Measurements from ENCODE around the gene RFPL4AL1. TPM values are rescaled to one million over a fixed set of nuclear protein-coding genes. Genes with fewer than 3 reads are reported as not detected.

The RFPL4AL1 gene
- total and polyA plus RNA-seq, 5 experiments from 2014 or later: not detected

DNA sequence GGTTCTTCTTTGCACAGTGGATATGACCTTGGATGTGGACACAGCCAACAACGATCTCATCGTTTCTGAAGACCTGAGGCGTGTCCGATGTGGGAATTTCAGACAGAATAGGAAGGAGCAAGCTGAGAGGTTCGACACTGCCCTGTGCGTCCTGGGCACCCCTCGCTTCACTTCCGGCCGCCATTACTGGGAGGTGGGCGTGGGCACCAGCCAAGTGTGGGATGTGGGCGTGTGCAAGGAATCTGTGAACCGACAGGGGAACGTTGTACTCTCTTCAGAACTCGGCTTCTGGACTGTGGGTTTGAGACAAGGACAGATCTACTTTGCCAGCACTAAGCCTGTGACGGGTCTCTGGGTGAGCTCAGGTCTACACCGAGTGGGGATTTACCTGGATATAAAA, 9.4 kb downstream of the RFPL4AL1 start:
- Mint-ChIP-seq H3K4me3 (no peak overlapping the region), H3K9me3 (peaks cover 0 to 4% (median 0%) of the 10 kb centered on the region in 9 donors), H3K4me1 (no peaks in the 10 kb centered on the region), H3K36me3 (no peaks in the 10 kb centered on the region), H3K27me3 (peaks cover 26 to 80% (median 42%) of the 10 kb centered on the region in 5 donors), H3K27ac (no peak overlapping the region)
- ATAC-seq (no peak), DNase-seq (no peak)
- POLR2A ChIA-PET: no interaction called here

DNA sequence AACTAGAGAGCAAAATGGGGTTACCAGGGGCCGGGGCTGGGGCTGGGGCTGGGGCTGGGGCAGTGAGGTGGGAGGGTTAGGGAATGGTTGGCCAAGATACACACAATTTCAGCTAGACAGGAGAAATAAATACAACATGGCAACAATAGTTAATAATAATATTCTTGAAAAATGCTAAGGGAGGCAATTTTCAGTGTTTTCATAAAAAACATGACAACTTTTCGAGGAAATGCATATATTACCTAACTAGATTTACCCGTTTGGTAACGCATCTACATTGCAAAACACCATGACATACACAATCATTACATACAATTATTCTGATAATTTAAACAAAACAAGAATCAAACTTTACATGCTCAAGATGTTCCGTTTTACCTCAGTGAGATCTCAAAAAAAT, 12.2 kb downstream of the RFPL4AL1 start:
- ATAC-seq: no peak
- DNase-seq: no peak
- Mint-ChIP-seq H3K9me3 (peaks cover 0 to 4% (median 0%) of the 10 kb centered on the region in 9 donors), H3K27ac (no peak overlapping the region), H3K36me3 (no peaks in the 10 kb centered on the region), H3K4me1 (no peaks in the 10 kb centered on the region), H3K27me3 (peaks cover 24 to 84% (median 29%) of the 10 kb centered on the region in 5 donors), H3K4me3 (no peak overlapping the region)
- POLR2A ChIA-PET: no interaction called here

DNA sequence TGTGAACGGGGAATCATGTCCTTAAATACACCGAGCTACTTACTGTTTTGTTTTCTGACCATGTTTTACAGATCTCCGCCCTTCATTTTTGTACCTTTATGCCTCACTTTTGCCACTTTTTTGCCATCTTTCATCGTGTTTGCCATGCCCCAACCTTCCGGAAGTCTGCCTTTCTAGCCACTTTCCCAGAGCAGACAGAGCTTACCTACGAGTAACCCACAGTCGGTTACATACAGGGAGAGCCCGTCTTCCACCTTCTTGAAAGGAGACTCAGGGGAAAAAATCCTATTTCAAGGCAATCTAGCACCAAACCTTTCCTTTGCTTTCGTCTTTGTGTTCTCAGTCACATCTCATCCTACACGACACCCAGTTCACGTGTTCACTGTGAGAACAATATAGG, 26.1 kb downstream of the RFPL4AL1 start:
- POLR2A ChIA-PET: no interaction called here
- H3K27ac Mint-ChIP-seq: no peak overlapping the region
- H3K4me3 Mint-ChIP-seq: no peak overlapping the region
- peaks cover 0 to 9% (median 0%) of the 10 kb centered on the region in 3 donors for H3K36me3 Mint-ChIP-seq
- peaks cover 0 to 5% (median 0%) of the 10 kb centered on the region in 9 donors for H3K9me3 Mint-ChIP-seq
- DNase-seq: no peak
- no peaks in the 10 kb centered on the region for H3K4me1 Mint-ChIP-seq
- no peak for ATAC-seq
- H3K27me3 Mint-ChIP-seq: peaks cover 12 to 55% (median 24%) of the 10 kb centered on the region in 5 donors

DNA sequence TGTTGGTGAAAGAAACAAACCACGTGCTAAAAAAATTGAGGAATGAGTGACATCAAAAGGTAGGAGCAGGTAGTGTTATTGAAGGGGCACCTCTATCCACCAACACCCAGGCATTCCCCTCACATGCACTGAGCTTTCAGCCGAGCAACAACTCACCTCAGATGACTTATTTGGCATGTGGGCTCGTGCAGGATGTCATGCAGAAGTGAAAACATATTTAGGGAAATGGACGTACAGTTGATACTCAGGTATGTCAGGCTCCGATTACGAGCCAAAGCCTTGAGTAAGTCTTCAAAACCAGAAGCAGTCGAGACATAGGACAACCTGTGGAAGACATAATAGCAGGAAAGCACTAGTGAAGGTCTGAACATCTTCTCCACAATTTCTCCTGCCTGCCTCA, 32.5 kb downstream of the RFPL4AL1 start:
- Mint-ChIP-seq H3K27me3 (peaks cover 13 to 63% (median 22%) of the 10 kb centered on the region in 5 donors), H3K9me3 (peaks cover 0 to 32% (median 5%) of the 10 kb centered on the region in 9 donors), H3K4me3 (no peak overlapping the region), H3K27ac (no peak overlapping the region), H3K36me3 (peaks cover 0 to 19% (median 0%) of the 10 kb centered on the region in 3 donors), H3K4me1 (no peaks in the 10 kb centered on the region)
- no peak for ATAC-seq
- no peak for DNase-seq
- POLR2A ChIA-PET: no interaction called here

DNA sequence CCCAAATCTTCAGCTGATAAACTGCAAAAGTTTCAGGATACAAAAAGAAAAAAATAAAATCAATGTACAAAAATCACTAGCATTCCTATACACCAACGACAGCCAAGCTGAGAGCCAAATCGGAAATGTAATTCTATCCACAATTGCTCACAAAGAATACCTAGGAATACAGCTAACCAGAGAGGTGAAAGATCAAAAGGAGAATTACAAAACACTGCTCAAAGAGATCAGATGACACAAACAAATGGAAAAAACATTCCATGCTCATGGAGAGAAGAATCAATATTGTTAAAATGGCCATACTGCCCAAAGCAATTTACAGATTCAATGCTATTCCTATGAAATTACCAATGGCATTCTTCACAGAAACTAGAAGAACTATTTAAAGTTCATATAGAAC, 33.4 kb downstream of the RFPL4AL1 start:
- no peak overlapping the region for H3K27ac Mint-ChIP-seq
- POLR2A ChIA-PET: no interaction called here
- H3K4me3 Mint-ChIP-seq: no peak overlapping the region
- peaks cover 15 to 63% (median 20%) of the 10 kb centered on the region in 5 donors for H3K27me3 Mint-ChIP-seq
- no peaks in the 10 kb centered on the region for H3K4me1 Mint-ChIP-seq
- H3K36me3 Mint-ChIP-seq: peaks cover 0 to 21% (median 0%) of the 10 kb centered on the region in 3 donors
- no peak for ATAC-seq
- no peak for DNase-seq
- H3K9me3 Mint-ChIP-seq: peaks cover 0 to 36% (median 7%) of the 10 kb centered on the region in 9 donors

DNA sequence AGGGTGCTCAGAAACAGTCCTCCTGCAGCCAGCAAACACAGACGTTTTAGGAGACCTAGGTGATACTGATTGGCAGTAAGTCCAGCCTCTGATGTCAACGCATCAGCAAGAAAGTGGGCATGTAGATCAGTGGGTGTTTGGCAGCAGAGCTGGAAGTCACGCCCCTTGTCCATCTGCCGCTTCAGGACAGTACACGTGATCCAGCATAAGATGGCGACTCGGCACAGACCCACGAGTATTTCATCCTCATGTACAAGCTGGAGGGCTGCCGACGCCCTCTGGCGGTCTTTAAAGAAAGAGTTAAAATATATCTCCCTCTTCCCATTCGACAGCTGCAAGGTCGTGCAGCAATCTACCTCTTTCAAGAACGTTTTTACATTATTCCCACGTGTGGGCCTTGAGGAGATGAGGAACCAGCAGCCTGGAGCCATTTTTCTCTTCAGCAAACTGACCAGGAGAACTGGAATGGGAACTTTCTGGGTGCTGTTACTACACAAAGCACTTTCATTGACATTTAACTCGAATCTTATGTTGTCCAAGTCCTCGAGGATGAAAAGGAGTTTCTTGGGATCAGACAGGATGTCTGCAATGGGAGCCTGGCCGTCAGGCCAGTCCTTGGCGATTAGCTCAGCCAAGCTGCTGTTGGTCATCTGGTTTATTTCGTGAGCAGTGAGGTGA, 40.6 kb downstream of the RFPL4AL1 start:
- H3K27me3 Mint-ChIP-seq: peaks cover 15 to 57% (median 24%) of the 10 kb centered on the region in 5 donors
- peak; percentile 47 to 64 for ATAC-seq
- H3K4me3 Mint-ChIP-seq: peak overlapping the region in 2 of 10 donors; percentile 16 to 34
- peaks cover 0 to 35% (median 4%) of the 10 kb centered on the region in 9 donors for H3K9me3 Mint-ChIP-seq
- no peak overlapping the region for H3K27ac Mint-ChIP-seq
- peaks cover 0 to 16% (median 0%) of the 10 kb centered on the region in 3 donors for H3K36me3 Mint-ChIP-seq
- peaks cover 0 to 8% (median 5%) of the 10 kb centered on the region in 4 donors for H3K4me1 Mint-ChIP-seq
- POLR2A ChIA-PET: interaction anchor here (0.5 kb wide), 1 partner anchor 300 kb away, joined by 3 read pairs; no protein-coding TSS in a partner anchor
- peak in 6 of 10 donors; percentile 2 to 30 (median 15) for DNase-seq

DNA sequence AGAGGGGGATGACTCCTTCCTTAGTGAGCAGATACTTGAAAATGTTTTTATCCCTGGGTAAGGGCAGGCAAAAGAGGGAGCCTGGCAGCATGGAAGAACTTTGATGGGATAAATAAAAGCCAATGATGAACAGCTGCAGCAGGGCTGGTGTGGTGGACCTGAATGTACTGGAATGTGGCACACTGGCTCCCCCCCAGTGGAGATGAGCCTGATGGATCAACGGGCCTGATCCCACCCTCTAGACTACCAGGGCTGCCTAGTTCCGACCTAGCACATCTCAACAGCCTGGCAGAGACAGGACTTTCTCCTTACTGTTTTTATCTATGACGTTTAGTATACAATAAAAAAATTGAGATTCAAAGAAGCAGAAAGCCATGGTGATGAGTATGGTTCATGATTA, 42.4 kb downstream of the RFPL4AL1 start:
- POLR2A ChIA-PET: no interaction called here
- Mint-ChIP-seq H3K4me1 (peaks cover 0 to 8% (median 5%) of the 10 kb centered on the region in 4 donors), H3K27ac (no peak overlapping the region), H3K27me3 (peaks cover 14 to 64% (median 25%) of the 10 kb centered on the region in 5 donors), H3K36me3 (peaks cover 0 to 11% (median 0%) of the 10 kb centered on the region in 3 donors), H3K9me3 (peaks cover 0 to 26% (median 4%) of the 10 kb centered on the region in 9 donors), H3K4me3 (no peak overlapping the region)
- ATAC-seq: no peak
- DNase-seq: no peak

DNA sequence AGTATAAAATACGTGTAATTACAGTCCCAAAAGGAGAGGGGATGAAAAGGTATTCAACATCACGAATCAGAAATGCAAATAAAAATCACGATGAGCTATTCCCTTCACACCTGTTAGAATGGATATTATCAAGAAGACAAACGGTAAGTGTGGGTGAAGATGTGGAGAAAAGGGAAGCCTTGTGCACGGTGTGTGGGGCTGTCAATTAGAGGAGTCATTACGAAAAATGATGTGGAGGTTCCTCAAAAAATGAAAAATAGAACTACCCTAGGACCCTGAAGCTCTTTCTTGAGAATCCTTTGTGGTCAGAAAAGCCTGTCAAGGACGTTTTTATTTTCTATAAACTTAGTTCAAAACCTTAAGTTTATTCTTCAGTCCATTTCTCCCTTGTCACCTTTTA, 43.5 kb downstream of the RFPL4AL1 start:
- peaks cover 0 to 8% (median 5%) of the 10 kb centered on the region in 4 donors for H3K4me1 Mint-ChIP-seq

DNA sequence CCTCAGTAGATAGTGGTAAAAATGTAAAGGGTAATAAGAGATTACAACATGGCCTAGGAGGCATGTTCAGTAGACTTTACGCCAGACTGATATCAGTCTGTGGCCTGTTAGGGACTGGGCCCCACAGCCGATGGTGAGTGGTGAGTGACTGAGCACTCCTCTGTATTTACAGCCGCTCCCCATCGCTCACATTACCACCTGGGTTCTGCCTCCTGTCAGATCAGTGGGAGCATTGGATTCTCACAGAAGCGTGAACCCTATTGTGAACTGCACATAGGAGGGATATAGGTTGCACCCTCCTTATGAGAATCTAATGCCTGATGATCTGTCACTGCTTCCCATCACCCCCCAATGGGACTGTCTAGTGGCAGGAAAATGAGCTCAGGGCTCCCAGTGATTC, 45.0 kb downstream of the RFPL4AL1 start:
- peaks cover 0 to 10% (median 0%) of the 10 kb centered on the region in 9 donors for H3K9me3 Mint-ChIP-seq
- H3K27ac Mint-ChIP-seq: no peak overlapping the region
- H3K4me1 Mint-ChIP-seq: peaks cover 0 to 6% (median 5%) of the 10 kb centered on the region in 4 donors
- POLR2A ChIA-PET: no interaction called here
- DNase-seq (no peak), ATAC-seq (no peak)
- no peak overlapping the region for H3K4me3 Mint-ChIP-seq
- peaks cover 12 to 66% (median 25%) of the 10 kb centered on the region in 5 donors for H3K27me3 Mint-ChIP-seq
- H3K36me3 Mint-ChIP-seq: peaks cover 0 to 5% (median 0%) of the 10 kb centered on the region in 3 donors

More for the DNA sequence above, 43.5 kb downstream of the RFPL4AL1 start:
- Mint-ChIP-seq H3K27ac (no peak overlapping the region), H3K27me3 (peaks cover 10 to 59% (median 25%) of the 10 kb centered on the region in 5 donors), H3K36me3 (peaks cover 0 to 5% (median 0%) of the 10 kb centered on the region in 3 donors), H3K4me3 (no peak overlapping the region), H3K9me3 (peaks cover 0 to 15% (median 0%) of the 10 kb centered on the region in 9 donors)
- DNase-seq: no peak
- POLR2A ChIA-PET: no interaction called here
- no peak for ATAC-seq

DNA sequence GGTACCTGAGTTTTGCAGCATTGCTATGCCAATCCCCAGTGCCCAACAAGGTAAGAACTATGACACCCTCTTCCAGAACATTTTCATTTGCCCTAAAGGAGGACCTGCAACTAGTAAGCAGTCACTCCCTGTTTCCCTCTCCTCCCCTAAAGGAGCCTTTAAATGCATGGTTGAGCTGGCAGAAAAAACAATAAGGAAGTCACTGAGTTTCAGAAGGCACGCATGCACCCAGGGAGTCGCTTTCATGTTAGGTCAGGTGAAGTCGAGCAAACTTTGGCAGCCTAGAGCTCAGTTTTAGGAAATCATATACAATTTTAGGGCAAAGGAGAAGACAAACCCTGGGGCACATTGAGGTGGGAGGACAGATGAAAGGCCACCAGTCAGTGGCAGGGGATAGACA, 51.1 kb downstream of the RFPL4AL1 start:
- Mint-ChIP-seq H3K4me1 (no peaks in the 10 kb centered on the region), H3K27ac (no peak overlapping the region), H3K4me3 (no peak overlapping the region), H3K36me3 (peaks cover 0 to 5% (median 1%) of the 10 kb centered on the region in 3 donors), H3K9me3 (peaks cover 0 to 11% (median 6%) of the 10 kb centered on the region in 9 donors), H3K27me3 (peaks cover 9 to 42% (median 16%) of the 10 kb centered on the region in 5 donors)
- POLR2A ChIA-PET: no interaction called here
- DNase-seq: no peak
- ATAC-seq: no peak

Other genes with a start within 250 kb of the RFPL4AL1 start
- gene SBK2, start 232.0 kb upstream of the RFPL4AL1 start, total RNA-seq: not detected
- not detected for gene SBK2, start 232.0 kb upstream of the RFPL4AL1 start, polyA plus RNA-seq
- not detected for gene SBK3, start 223.6 kb upstream of the RFPL4AL1 start, total RNA-seq
- not detected for gene SBK3, start 223.6 kb upstream of the RFPL4AL1 start, polyA plus RNA-seq
- gene ZNF579, start 188.3 kb upstream of the RFPL4AL1 start, total RNA-seq: 10 to 100 TPM in 1 of 2 experiments, 1 to 10 TPM in 1; 9.8 to 10.2 TPM
- under 1 TPM; 0.16 to 0.39 (median 0.20) TPM for gene ZNF579, start 188.3 kb upstream of the RFPL4AL1 start, polyA plus RNA-seq
- gene FIZ1, start 169.6 kb upstream of the RFPL4AL1 start, total RNA-seq: 10 to 100 TPM; 19.0 to 22.0 TPM
- 1 to 10 TPM; 2.8 to 5.4 (median 3.4) TPM for gene FIZ1, start 169.6 kb upstream of the RFPL4AL1 start, polyA plus RNA-seq
- 10 to 100 TPM; 19.1 to 20.7 TPM for gene ZNF524, start 168.8 kb upstream of the RFPL4AL1 start, total RNA-seq
- 10 to 100 TPM; 21.5 to 31.6 (median 23.6) TPM for gene ZNF524, start 168.8 kb upstream of the RFPL4AL1 start, polyA plus RNA-seq
- 10 to 100 TPM; 21.6 to 24.4 TPM for gene ZNF865, start 163.5 kb upstream of the RFPL4AL1 start, total RNA-seq
- gene ZNF865, start 163.5 kb upstream of the RFPL4AL1 start, polyA plus RNA-seq: under 1 TPM in 2 of 3 donors, not detected in 1; 0.22 to 0.33 TPM
- gene ZNF784, start 144.6 kb upstream of the RFPL4AL1 start, total RNA-seq: 1 to 10 TPM; 8.1 to 9.2 TPM
- 1 to 10 TPM in 2 of 3 donors, under 1 TPM in 1; 0.64 to 1.4 (median 1.1) TPM for gene ZNF784, start 144.6 kb upstream of the RFPL4AL1 start, polyA plus RNA-seq
- gene ZNF580, start 128.1 kb upstream of the RFPL4AL1 start, total RNA-seq: 100 to 1,000 TPM; 110 to 111 TPM
- gene ZNF580, start 128.1 kb upstream of the RFPL4AL1 start, polyA plus RNA-seq: 10 to 100 TPM; 15.3 to 21.7 (median 20.3) TPM
- 10 to 100 TPM; 33.8 to 36.3 TPM for gene ZNF581, start 125.5 kb upstream of the RFPL4AL1 start, total RNA-seq
- 10 to 100 TPM; 21.2 to 35.9 (median 34.9) TPM for gene ZNF581, start 125.5 kb upstream of the RFPL4AL1 start, polyA plus RNA-seq
- 1 to 10 TPM; 5.3 to 8.3 TPM for gene CCDC106, start 120.9 kb upstream of the RFPL4AL1 start, total RNA-seq
- 1 to 10 TPM; 2.6 to 4.4 (median 4.3) TPM for gene CCDC106, start 120.9 kb upstream of the RFPL4AL1 start, polyA plus RNA-seq
- 100 to 1,000 TPM; 284 to 289 TPM for gene U2AF2, start 114.1 kb upstream of the RFPL4AL1 start, total RNA-seq
- 10 to 100 TPM in 1 of 3 donors, 1 to 10 TPM in 2; 6.6 to 10.6 (median 8.1) TPM for gene U2AF2, start 114.1 kb upstream of the RFPL4AL1 start, polyA plus RNA-seq
- gene EPN1, start 93.9 kb upstream of the RFPL4AL1 start, total RNA-seq: 10 to 100 TPM; 49.5 to 52.2 TPM
- gene EPN1, start 93.9 kb upstream of the RFPL4AL1 start, polyA plus RNA-seq: 10 to 100 TPM in 1 of 3 donors, 1 to 10 TPM in 2; 5.5 to 15.8 (median 7.5) TPM
- not detected for gene NLRP9, start 30.7 kb upstream of the RFPL4AL1 start, total RNA-seq
- not detected for gene NLRP9, start 30.7 kb upstream of the RFPL4AL1 start, polyA plus RNA-seq
- gene RFPL4A, start 10.0 kb upstream of the RFPL4AL1 start, total RNA-seq: not detected
- gene RFPL4A, start 10.0 kb upstream of the RFPL4AL1 start, polyA plus RNA-seq: not detected
- not detected for gene NLRP11, start 62.9 kb downstream of the RFPL4AL1 start, total RNA-seq
- not detected for gene NLRP11, start 62.9 kb downstream of the RFPL4AL1 start, polyA plus RNA-seq
- gene NLRP4, start 67.4 kb downstream of the RFPL4AL1 start, total RNA-seq: not detected
- not detected for gene NLRP4, start 67.4 kb downstream of the RFPL4AL1 start, polyA plus RNA-seq
- not detected for gene NLRP13, start 163.2 kb downstream of the RFPL4AL1 start, total RNA-seq
- not detected for gene NLRP13, start 163.2 kb downstream of the RFPL4AL1 start, polyA plus RNA-seq
- not detected for gene NLRP8, start 178.7 kb downstream of the RFPL4AL1 start, total RNA-seq
- not detected for gene NLRP8, start 178.7 kb downstream of the RFPL4AL1 start, polyA plus RNA-seq
- not detected for gene NLRP5, start 217.7 kb downstream of the RFPL4AL1 start, total RNA-seq
- gene NLRP5, start 217.7 kb downstream of the RFPL4AL1 start, polyA plus RNA-seq: not detected